HepG2 (cell line): ENCODE measurements around the gene GGACT. TPM values are rescaled to one million over a fixed set of nuclear protein-coding genes. Genes with fewer than 3 reads are reported as not detected.
A peak's percentile ranks its signal among the peaks of the same experiment; 100 is the strongest.

Source experiments
- AGO2 ChIP-seq: fragments of 200-400 bp; formaldehyde crosslinking; optimal IDR thresholded peaks from 2 replicates; pipeline ENCODE3; 2017; ENCODE audit warnings: mild to moderate bottlenecking, low read depth, low read length, moderate library complexity
- CBFB ChIP-seq: sonication (generic); formaldehyde crosslinking; IDR thresholded peaks from 2 replicates; pipeline ENCODE4 v1.4.0; 2020; ENCODE audit warnings: missing genetic modification reagents
- ELF3 ChIP-seq: IDR thresholded peaks from 2 replicates; pipeline ENCODE4 v1.6.1; 2016; ENCODE audit warnings: missing genetic modification reagents, missing compliant biosample characterization
- EP300 ChIP-seq, 3 experiments: sonication (generic) in 1 of 3; formaldehyde crosslinking in 1 of 3; IDR thresholded peaks; 2 replicates each; pipeline versions ENCODE4 v1.5.1 to v1.6.1; 2011 to 2020; ENCODE audit warnings: low read depth in 2 of 3, low read length in 2 of 3, borderline replicate concordance in 1 of 3, improper control_type of control experiment in 1 of 3, mild to moderate bottlenecking in 1 of 3, missing genetic modification reagents in 1 of 3, moderate library complexity in 1 of 3
- FOXM1 ChIP-seq: sonication (generic); formaldehyde crosslinking; IDR thresholded peaks from 2 replicates; pipeline ENCODE4 v1.5.0; 2020; ENCODE audit warnings: missing genetic modification reagents
- FOXP1 ChIP-seq, 2 experiments: fragments of 450-650 bp in 1 of 2; IDR thresholded peaks; 2 replicates each; pipeline ENCODE4 v1.6.1; 2017 to 2018; ENCODE audit warnings: antibody characterized with exemption in 1 of 2
- HNF4A ChIP-seq: sonication (generic); formaldehyde crosslinking; IDR thresholded peaks from 2 replicates; pipeline ENCODE4 v1.4.0; 2020; ENCODE audit warnings: missing genetic modification reagents
- JDP2 ChIP-seq: sonication (generic); formaldehyde crosslinking; IDR thresholded peaks from 2 replicates; pipeline ENCODE4 v1.8.1; 2022; ENCODE audit warnings: missing genetic modification reagents, borderline replicate concordance
- MAFG ChIP-seq: sonication (generic); formaldehyde crosslinking; IDR thresholded peaks from 2 replicates; pipeline ENCODE4 v1.5.1; 2020; ENCODE audit warnings: mild to moderate bottlenecking, missing genetic modification reagents
- MEF2D ChIP-seq: sonication (generic); formaldehyde crosslinking; IDR thresholded peaks from 2 replicates; pipeline ENCODE4 v1.5.1; 2020; ENCODE audit warnings: mild to moderate bottlenecking, missing genetic modification reagents
- MXI1 ChIP-seq: IDR thresholded peaks from 3 replicates; pipeline ENCODE4 v1.6.1; 2012; ENCODE audit warnings: low read depth, low read length, inconsistent platforms, borderline replicate concordance
- PAF1 ChIP-seq: IDR thresholded peaks from 2 replicates; pipeline ENCODE4 v1.6.1; 2016; ENCODE audit warnings: missing genetic modification reagents, missing compliant biosample characterization
- PHF5A ChIP-seq: IDR thresholded peaks from one replicate; pipeline ENCODE4 v1.6.1; 2018; ENCODE audit warnings: low read depth, missing genetic modification reagents; ENCODE audit not compliant: unreplicated experiment
- REL ChIP-seq: sonication (generic); formaldehyde crosslinking; conservative IDR thresholded peaks from 2 replicates; pipeline ENCODE4 v1.8.0; 2022; ENCODE audit warnings: mild to moderate bottlenecking, missing genetic modification reagents, moderate library complexity
- RORA ChIP-seq: sonication (generic); formaldehyde crosslinking; IDR thresholded peaks from 2 replicates; pipeline ENCODE4 v1.5.0; 2020; ENCODE audit warnings: mild to moderate bottlenecking, missing genetic modification reagents, moderate library complexity
- SALL1 ChIP-seq: sonication (generic); formaldehyde crosslinking; IDR thresholded peaks from 2 replicates; pipeline ENCODE4 v1.8.0; 2022; ENCODE audit warnings: mild to moderate bottlenecking, missing genetic modification reagents
- SETDB1 ChIP-seq: sonication (generic); formaldehyde crosslinking; IDR thresholded peaks from 2 replicates; pipeline ENCODE4 v1.5.1; 2020; ENCODE audit warnings: missing genetic modification reagents, mild to moderate bottlenecking, borderline replicate concordance
- SMC3 ChIP-seq: IDR thresholded peaks from 2 replicates; pipeline ENCODE4 v1.6.1; 2011; ENCODE audit warnings: low read length, improper control_type of control experiment
- SOX6 ChIP-seq, 2 experiments: fragments of 450-650 bp in 1 of 2; sonication (generic) in 1 of 2; formaldehyde crosslinking in 1 of 2; IDR thresholded peaks; 2 replicates each; pipeline versions ENCODE4 v1.4.0 to v1.6.1; 2017 to 2020; ENCODE audit warnings: antibody characterized with exemption in 1 of 2, mild to moderate bottlenecking in 1 of 2, missing genetic modification reagents in 1 of 2
- SPEN ChIP-seq: sonication (generic); formaldehyde crosslinking; IDR thresholded peaks from 2 replicates; pipeline ENCODE4 v1.5.1; 2020; ENCODE audit warnings: low read depth, mild to moderate bottlenecking, missing genetic modification reagents
- TBL1XR1 ChIP-seq: fragments of 150-350 bp; IDR thresholded peaks from 2 replicates; pipeline ENCODE4 v1.6.1; 2014; ENCODE audit warnings: borderline replicate concordance, low read length; ENCODE audit not compliant: partially characterized antibody
- TFAP4 ChIP-seq: sonication (generic); IDR thresholded peaks from 2 replicates; pipeline ENCODE4 v1.6.1; 2016; ENCODE audit warnings: low read depth, borderline replicate concordance
- TOE1 ChIP-seq: sonication (generic); formaldehyde crosslinking; IDR thresholded peaks from 2 replicates; pipeline ENCODE4 v1.4.0; 2020; ENCODE audit warnings: mild to moderate bottlenecking, missing genetic modification reagents
- XBP1 ChIP-seq: sonication (generic); formaldehyde crosslinking; IDR thresholded peaks from 2 replicates; pipeline ENCODE4 v1.5.0; 2020; ENCODE audit warnings: missing genetic modification reagents
- YEATS4 ChIP-seq: sonication (generic); formaldehyde crosslinking; IDR thresholded peaks from 2 replicates; pipeline ENCODE4 v1.4.0; 2020; ENCODE audit warnings: missing genetic modification reagents, borderline replicate concordance
- ZBTB21 ChIP-seq: sonication (generic); formaldehyde crosslinking; IDR thresholded peaks from 2 replicates; pipeline ENCODE4 v1.4.0; 2020; ENCODE audit warnings: missing genetic modification reagents
- ZFP37 ChIP-seq: sonication (generic); formaldehyde crosslinking; IDR thresholded peaks from 2 replicates; pipeline ENCODE4 v1.4.0; 2020; ENCODE audit warnings: missing genetic modification reagents, borderline replicate concordance
- ZFP82 ChIP-seq: sonication (generic); formaldehyde crosslinking; IDR thresholded peaks from 2 replicates; pipeline ENCODE4 v1.5.1; 2020; ENCODE audit warnings: mild to moderate bottlenecking, missing genetic modification reagents, borderline replicate concordance
- ZFP90 ChIP-seq: sonication (generic); formaldehyde crosslinking; IDR thresholded peaks from 2 replicates; pipeline ENCODE4 v1.8.0; 2022; ENCODE audit warnings: missing genetic modification reagents, mild to moderate bottlenecking, inconsistent platforms, borderline replicate concordance
- ZFX ChIP-seq: sonication (generic); formaldehyde crosslinking; IDR thresholded peaks from 2 replicates; pipeline ENCODE4 v1.4.0; 2020; ENCODE audit warnings: mild to moderate bottlenecking, low read depth, missing genetic modification reagents, moderate library complexity
- ZNF180 ChIP-seq: sonication (generic); formaldehyde crosslinking; IDR thresholded peaks from 2 replicates; pipeline ENCODE4 v1.4.0; 2020; ENCODE audit warnings: low read depth, missing genetic modification reagents, borderline replicate concordance
- ZNF263 ChIP-seq: sonication (generic); formaldehyde crosslinking; IDR thresholded peaks from 2 replicates; pipeline ENCODE4 v1.4.0; 2020; ENCODE audit warnings: missing genetic modification reagents
- ZNF572 ChIP-seq: sonication (generic); formaldehyde crosslinking; IDR thresholded peaks from 2 replicates; pipeline ENCODE4 v1.5.1; 2020; ENCODE audit warnings: mild to moderate bottlenecking, missing genetic modification reagents
- ZNF605 ChIP-seq: sonication (generic); formaldehyde crosslinking; IDR thresholded peaks from 2 replicates; pipeline ENCODE4 v1.8.0; 2022; ENCODE audit warnings: mild to moderate bottlenecking, missing genetic modification reagents
- ZNF747 ChIP-seq: sonication (generic); formaldehyde crosslinking; IDR thresholded peaks from 2 replicates; pipeline ENCODE4 v1.8.1; 2023; ENCODE audit warnings: missing genetic modification reagents, mild to moderate bottlenecking, borderline replicate concordance
- polyA plus RNA-seq, 8 experiments: library from polyadenylated mRNA; depleted of rRNA in 3 of 8; stranded (reverse) in 7 of 8; unstranded in 1 of 8; fragments of >200 nt; fragmentation: Illumina TruSeq in 4 of 8; extraction: Trizol in 4 of 8; gene quantifications; 2 replicates each; pipeline versions ENCODE4 v1.2.1 to v1.2.3, GENCODE V29; 2011 to 2016; ENCODE audit warnings: low read depth in 4 of 8, missing spikeins in 1 of 8, mixed read lengths in 1 of 8; ENCODE audit not compliant: insufficient read depth in 1 of 8
- total RNA-seq, 5 experiments: library from RNA; depleted of rRNA; stranded (reverse); fragments of >200 nt; fragmentation: Illumina TruSeq; extraction: Trizol; gene quantifications; 2 replicates each; pipeline ENCODE4 v1.2.3, GENCODE V29; 2016; ENCODE audit warnings: low read depth in 1 of 5

Gene GGACT
- total and polyA plus RNA-seq, 2 of the 13 experiments (the other 11 are each of a cell fraction or from before 2014, with no cell fraction given) = 1.7 to 1.9 TPM

- TF ChIP-seq ZNF263 (CRISPR knock-in tag) (peak; percentile 42; the same call in 1 of the 2 replicates), SMC3 (no peak), ZNF180 (CRISPR knock-in tag) (no peak), ZNF572 (no peak), MXI1 (no peak), JDP2 (CRISPR knock-in tag) (no peak), ZFP37 (CRISPR knock-in tag) (no peak), FOXM1 (no peak), AGO2 (no peak), MEF2D (CRISPR knock-in tag) (no peak), TOE1 (CRISPR knock-in tag) (no peak), SOX6 (IDR thresholded peaks at IDR 0.05) (no peak), SOX6 (CRISPR knock-in tag; IDR thresholded peaks at IDR 0.05) (peak; percentile 43; the same call in 1 of the 2 replicates), TFAP4 (peak; percentile 83; the same call in 1 of the 2 replicates), ZBTB21 (CRISPR knock-in tag) (no peak), ZFP90 (CRISPR knock-in tag) (no peak), PAF1 (CRISPR knock-in tag) (no peak), XBP1 (CRISPR knock-in tag) (no peak), YEATS4 (CRISPR knock-in tag) (no peak), EP300 (IDR thresholded peaks at IDR 0.05; ENCODE audit: low read depth in 2 of 2, low read length in 2 of 2) (peak in 1 of 2 experiments; percentile 51; a peak in 2 of 4 replicates), EP300 (CRISPR knock-in tag; IDR thresholded peaks at IDR 0.05; ENCODE audit: borderline replicate concordance) (no peak), ZFX (CRISPR knock-in tag) (peak; percentile 23; the same call in 1 of the 2 replicates), TBL1XR1 (no peak), MAFG (CRISPR knock-in tag) (no peak), HNF4A (CRISPR knock-in tag) (peak; percentile 56), REL (CRISPR knock-in tag) (no peak), ELF3 (peak; percentile 93), ZNF747 (CRISPR knock-in tag) (no peak), CBFB (CRISPR knock-in tag) (no peak), SETDB1 (CRISPR knock-in tag) (no peak), FOXP1 (IDR thresholded peaks at IDR 0.05) (no peak), FOXP1 (CRISPR knock-in tag; IDR thresholded peaks at IDR 0.05) (peak; percentile 22; the same call in 1 of the 2 replicates), PHF5A (no peak), ZNF605 (CRISPR knock-in tag) (no peak), SPEN (no peak), RORA (CRISPR knock-in tag) (no peak), SALL1 (peak; percentile 66), ZFP82 (CRISPR knock-in tag) (no peak)
These were observed 71.5 kb downstream of the GGACT start (continued) for GRCh38 chr13:100517135-100517534.
